Measurements from ENCODE around the gene CUL4A.

CUL4A gene

GRCh38 chr13:113179374-113180230, 29.8 kb upstream of the CUL4A start:
- no peak for DNase-seq (ENCODE audit: low spot score)

- DNase-seq (ENCODE audit: low spot score), result no peak
Measured at GRCh38 chr13:113182046-113182445, 27.4 kb upstream of the CUL4A start.

- DNase-seq (ENCODE audit: low spot score), result no peak
Measured at GRCh38 chr13:113183450-113184129, 25.8 kb upstream of the CUL4A start.

GRCh38 chr13:113184568-113185440, 24.6 kb upstream of the CUL4A start:
- no peak for DNase-seq (ENCODE audit: low spot score)

GRCh38 chr13:113186061-113186900, 23.1 kb upstream of the CUL4A start:
- no peak for DNase-seq (ENCODE audit: low spot score)

GRCh38 chr13:113187263-113187669, 22.1 kb upstream of the CUL4A start:
- DNase-seq (ENCODE audit: low spot score), result peak; percentile 92

GRCh38 chr13:113187883-113188665, 21.3 kb upstream of the CUL4A start:
- DNase-seq (ENCODE audit: low spot score), result no peak

GRCh38 chr13:113190181-113190580, 19.2 kb upstream of the CUL4A start:
- no peak for DNase-seq (ENCODE audit: low spot score)

GRCh38 chr13:113192279-113192678, 17.1 kb upstream of the CUL4A start:
- no peak for DNase-seq (ENCODE audit: low spot score)

GRCh38 chr13:113192902-113193301, 16.5 kb upstream of the CUL4A start:
- DNase-seq (ENCODE audit: low spot score), result no peak

GRCh38 chr13:113195360-113195759, 14.1 kb upstream of the CUL4A start:
- DNase-seq (ENCODE audit: low spot score), result no peak

GRCh38 chr13:113196970-113197737, 12.3 kb upstream of the CUL4A start:
- DNase-seq (ENCODE audit: low spot score), result no peak

GRCh38 chr13:113201815-113202214, 7.6 kb upstream of the CUL4A start:
- DNase-seq (ENCODE audit: low spot score), result no peak

- no peak for DNase-seq (ENCODE audit: low spot score)
Measured at GRCh38 chr13:113202912-113203311, 6.5 kb upstream of the CUL4A start.

- no peak for DNase-seq (ENCODE audit: low spot score)
Measured at GRCh38 chr13:113203507-113204377, 5.7 kb upstream of the CUL4A start.

GRCh38 chr13:113204378-113204734, 5.1 kb upstream of the CUL4A start:
- DNase-seq (ENCODE audit: low spot score), result no peak

- no peak for DNase-seq (ENCODE audit: low spot score)
Measured at GRCh38 chr13:113205428-113205931, 3.9 kb upstream of the CUL4A start.

- DNase-seq (ENCODE audit: low spot score), result no peak
Measured at GRCh38 chr13:113207460-113207859, 2.0 kb upstream of the CUL4A start.

GRCh38 chr13:113207890-113208420, 1.5 kb upstream of the CUL4A start:
- peak; percentile 24 for DNase-seq (ENCODE audit: low spot score)
